GM19395 (cell line): ENCODE results near the gene BRD3OS.

Experiments
- ATAC-seq: cut with Tn5 transposase; IDR thresholded peaks from one replicate; pipeline ENCODE4 v1.9.1; 2021; ENCODE audit warnings: mild to moderate bottlenecking, moderate library complexity; ENCODE audit not compliant: unreplicated experiment

BRD3OS gene

DNA sequence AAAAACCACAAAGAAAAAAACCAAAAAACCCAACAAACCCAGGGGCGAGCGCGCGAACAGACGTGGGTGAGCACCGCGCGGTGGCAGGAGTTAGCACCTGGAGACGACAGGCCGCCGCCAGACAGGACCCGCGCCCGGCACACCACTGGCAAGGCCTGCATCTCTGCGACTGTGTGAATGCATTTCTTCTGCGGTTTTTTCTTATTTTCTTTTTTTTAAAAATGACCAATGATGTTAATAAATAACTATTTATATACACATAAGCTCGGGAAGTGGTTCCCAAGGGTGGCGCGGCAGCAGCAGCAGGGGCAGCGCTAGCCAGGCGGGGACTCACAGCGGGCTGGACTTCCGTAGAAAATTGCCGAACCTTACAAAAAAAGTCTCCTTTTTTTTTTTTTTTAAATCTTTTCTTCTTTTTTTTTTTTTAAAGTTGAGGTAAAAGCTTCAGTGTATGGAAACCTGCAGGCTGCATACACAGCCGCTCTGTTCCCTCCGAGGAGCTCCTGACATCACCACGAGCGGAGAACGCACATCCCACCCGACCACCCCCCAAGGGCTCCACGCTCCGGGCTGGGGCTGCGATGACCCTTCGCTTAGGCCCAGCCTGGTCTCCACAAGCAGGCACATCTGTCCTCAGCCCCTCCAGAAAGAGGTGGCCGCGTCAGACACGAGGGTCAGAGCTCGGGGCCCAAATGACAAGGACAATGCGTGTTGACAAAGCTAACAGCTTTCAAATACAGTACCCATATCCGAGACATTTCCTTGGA is 7.4 kb downstream of the BRD3OS start:
- ATAC-seq = no peak

- no peak for ATAC-seq
These were observed 8.4 kb downstream of the BRD3OS start for GRCh38 chr9:134033516-134034214.

GRCh38 chr9:134034215-134035040 is 9.1 kb downstream of the BRD3OS start:
- ATAC-seq = no peak

GRCh38 chr9:134035041-134036039 is 10.1 kb downstream of the BRD3OS start:
- ATAC-seq = no peak

GRCh38 chr9:134036130-134036529 is 10.8 kb downstream of the BRD3OS start:
- ATAC-seq = no peak

GRCh38 chr9:134037641-134038040 is 12.4 kb downstream of the BRD3OS start:
- ATAC-seq = no peak

DNA sequence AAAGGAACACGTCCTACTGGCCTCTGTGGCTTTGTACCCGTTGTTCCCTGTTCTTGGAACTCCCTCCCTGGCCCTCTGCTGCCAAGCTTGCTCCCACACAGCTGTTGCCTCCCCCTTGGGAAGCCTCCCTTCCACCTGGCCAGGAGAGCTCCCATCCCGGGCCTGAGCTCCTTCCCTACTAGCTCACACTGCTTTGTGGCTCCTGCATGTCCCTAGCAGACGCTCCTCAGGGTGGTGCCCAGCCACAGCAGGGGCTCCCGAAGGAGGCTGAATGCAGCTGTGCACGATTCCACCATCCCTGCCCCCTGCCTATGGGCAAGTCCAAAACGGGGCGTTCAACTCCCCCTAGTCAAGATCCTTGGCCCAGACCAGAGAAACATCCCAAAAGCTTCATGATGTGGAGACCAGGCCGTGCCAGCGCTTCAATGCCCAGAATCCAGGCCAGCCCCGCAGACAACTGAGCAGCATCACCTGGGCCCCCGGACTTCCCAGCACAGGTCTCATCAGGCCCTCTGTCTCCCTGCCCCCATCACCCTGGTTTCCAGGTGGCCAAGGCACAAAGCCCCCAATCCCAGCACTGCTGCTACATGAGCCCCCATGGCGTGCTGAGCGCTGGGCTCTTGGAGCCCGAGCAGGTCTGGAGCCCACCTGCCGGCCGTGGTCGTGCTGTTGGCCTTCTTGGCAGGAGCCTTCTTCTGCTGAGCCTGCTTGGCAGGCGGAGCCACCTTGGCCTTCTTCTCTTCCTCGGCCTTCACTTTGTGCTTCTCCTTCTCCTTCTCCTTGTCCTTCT is 14.3 kb downstream of the BRD3OS start:
- no peak for ATAC-seq

DNA sequence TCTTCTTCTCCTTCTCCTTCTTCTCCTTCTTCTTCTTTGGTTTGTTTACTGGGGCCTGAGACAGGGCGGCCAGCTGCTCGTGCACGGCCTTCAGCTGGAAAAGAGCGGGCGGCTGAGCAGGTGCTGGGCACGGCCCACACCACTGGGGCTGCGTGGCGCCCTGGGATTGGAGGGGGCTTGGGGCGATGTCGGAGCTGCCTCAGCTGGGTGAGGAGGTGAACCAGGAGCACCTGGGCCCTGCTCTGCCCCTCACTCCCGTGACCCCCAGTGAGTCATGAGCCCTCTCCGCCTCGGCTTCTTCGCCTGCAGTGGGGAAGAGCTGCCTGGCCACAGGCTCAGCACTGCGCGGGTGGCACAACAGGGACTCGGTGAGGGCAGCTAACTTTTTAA is 14.9 kb downstream of the BRD3OS start:
- no peak for ATAC-seq

- no peak for ATAC-seq
These were observed 15.7 kb downstream of the BRD3OS start for GRCh38 chr9:134040781-134041648.

DNA sequence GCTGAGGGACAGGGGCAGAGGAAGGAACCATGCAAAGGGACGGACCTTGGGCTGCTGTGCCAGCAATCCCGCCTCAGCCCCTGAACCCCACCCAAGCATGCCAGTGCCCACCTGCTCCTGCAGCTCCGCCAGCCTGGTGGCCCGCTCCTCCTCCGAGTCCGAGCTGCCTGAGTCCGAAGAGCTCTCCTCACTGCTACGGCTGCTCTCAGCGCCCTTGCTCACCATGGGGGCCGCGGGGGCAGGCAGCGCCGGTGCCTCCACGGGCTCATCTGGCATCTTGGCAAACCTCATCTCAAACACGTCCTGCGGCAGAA is 16.3 kb downstream of the BRD3OS start:
- ATAC-seq = no peak

DNA sequence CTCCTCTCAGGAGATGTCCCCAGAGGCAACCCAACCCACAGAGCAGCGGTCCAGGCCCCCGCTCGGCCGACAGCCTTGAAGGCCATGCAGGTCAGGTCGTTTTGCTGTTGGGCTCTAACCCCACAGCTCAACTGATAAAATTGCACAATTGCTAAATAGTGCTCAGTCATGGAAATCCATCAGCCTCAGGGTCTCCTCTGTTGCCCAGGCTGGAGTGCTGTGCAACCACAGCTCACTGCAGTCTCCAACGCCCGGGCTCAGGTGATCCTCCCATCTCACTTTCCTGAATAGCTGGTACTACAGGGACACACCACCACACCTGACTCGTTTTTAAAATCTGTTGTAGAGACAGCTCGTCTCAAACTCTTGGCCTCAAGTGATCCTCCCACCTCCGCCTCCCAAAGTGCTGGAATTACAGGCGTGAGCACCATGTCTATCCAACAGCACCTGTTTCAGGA is 18.3 kb downstream of the BRD3OS start:
- no peak for ATAC-seq

- ATAC-seq = no peak
These were observed 19.7 kb downstream of the BRD3OS start for GRCh38 chr9:134044944-134045343.

GRCh38 chr9:134045841-134046544 is 20.7 kb downstream of the BRD3OS start:
- no peak for ATAC-seq

DNA sequence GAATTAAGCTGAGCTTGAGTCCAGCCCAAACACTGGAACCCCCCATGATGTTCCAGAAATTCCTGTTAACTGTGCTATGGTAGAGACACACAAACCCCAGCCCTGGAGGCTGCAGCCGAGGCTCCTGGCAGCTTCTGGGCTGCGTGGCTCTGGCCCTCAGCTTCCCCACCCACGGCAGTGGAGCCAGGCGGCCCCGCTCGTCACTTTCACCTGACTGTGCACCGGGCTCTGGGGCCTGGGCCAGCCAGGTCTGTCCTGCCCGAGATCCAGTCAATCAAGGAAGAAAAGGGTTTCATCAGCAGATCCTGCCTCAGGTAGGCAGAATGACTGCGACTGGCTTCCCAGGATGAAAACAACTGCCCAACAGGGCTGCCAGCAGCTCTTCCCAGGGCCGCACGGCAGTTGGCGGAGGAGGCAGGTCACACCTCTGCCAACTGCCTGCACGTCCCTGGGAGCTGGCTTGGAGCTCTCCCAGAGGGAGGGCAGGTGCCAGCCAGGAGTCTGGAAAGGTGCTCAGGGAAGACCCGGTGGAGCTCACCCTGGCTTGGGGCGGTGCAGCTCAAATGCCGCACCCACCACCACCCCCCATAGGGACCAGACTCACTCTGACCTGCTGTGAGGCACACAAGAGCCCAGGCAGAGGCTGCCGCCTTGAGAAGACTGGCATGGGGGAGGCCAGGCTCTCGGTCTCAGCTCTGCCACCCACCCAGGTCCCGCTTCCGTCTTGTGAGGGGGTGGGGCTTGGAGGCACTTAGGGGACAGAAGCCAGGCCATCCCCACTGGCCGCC is 21.8 kb downstream of the BRD3OS start:
- no peak for ATAC-seq

GRCh38 chr9:134047868-134048581 is 22.7 kb downstream of the BRD3OS start:
- no peak for ATAC-seq

- no peak for ATAC-seq
These were observed 23.3 kb downstream of the BRD3OS start for GRCh38 chr9:134048582-134048968.

DNA sequence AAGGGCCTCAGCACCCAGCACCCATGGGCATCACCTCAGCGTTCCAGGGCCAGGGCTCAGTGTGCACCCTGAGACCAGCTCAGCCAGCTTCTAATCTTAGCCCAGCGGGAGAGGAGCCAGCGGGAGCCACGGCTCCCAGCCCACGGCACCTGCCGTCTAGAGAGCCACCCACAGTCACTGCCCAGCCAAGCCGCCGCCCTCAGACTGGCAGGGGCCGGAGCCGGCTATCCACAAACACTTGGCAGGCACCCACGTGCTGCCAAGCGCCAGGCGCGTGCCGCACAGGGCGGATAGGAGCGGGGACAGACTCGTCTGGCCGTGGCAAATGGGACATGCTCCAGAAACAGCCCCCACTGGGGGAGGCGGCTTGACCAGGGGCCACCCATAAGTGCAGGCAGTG is 24.0 kb downstream of the BRD3OS start:
- ATAC-seq = no peak
